GM12878 (cell line): ENCODE results near the gene TSHR.

Source experiments
- ATF3 ChIP-seq: IDR thresholded peaks from 2 replicates; pipeline ENCODE4 v1.6.1; 2011; ENCODE audit warnings: low read depth, mild to moderate bottlenecking, low read length, moderate library complexity, borderline replicate concordance; ENCODE audit errors: extremely low read depth
- CTCF ChIP-seq, 3 experiments: IDR thresholded peaks in 2 of 3; conservative IDR thresholded peaks in 1 of 3; 2 replicates each; pipeline ENCODE4 v1.5.1; 2011; ENCODE audit warnings: low read depth in 3 of 3, low read length in 3 of 3, mild to moderate bottlenecking in 3 of 3, control low read depth in 2 of 3, moderate library complexity in 2 of 3, inconsistent platforms in 1 of 3, mixed read lengths in 1 of 3; ENCODE audit not compliant: control insufficient read depth in 2 of 3, insufficient read depth in 1 of 3; ENCODE audit errors: extremely low read depth in 1 of 3
- EP300 ChIP-seq, 2 experiments: fragments of 150-350 bp in 1 of 2; IDR thresholded peaks; 2 replicates each; pipeline ENCODE4 v1.6.1; 2011 to 2012; ENCODE audit warnings: low read depth in 2 of 2, low read length in 2 of 2, borderline replicate concordance in 1 of 2, improper control_type of control experiment in 1 of 2, inconsistent platforms in 1 of 2; ENCODE audit not compliant: control insufficient read depth in 1 of 2
- ESRRA ChIP-seq: IDR thresholded peaks from 2 replicates; pipeline ENCODE4 v1.6.1; 2012; ENCODE audit warnings: mild to moderate bottlenecking, low read length, improper control_type of control experiment
- GABPA ChIP-seq: IDR thresholded peaks from 2 replicates; pipeline ENCODE4 v1.6.1; 2014; ENCODE audit warnings: antibody characterized with exemption, low read depth, mild to moderate bottlenecking, inconsistent platforms
- GATAD2B ChIP-seq: fragments of 450-650 bp; conservative IDR thresholded peaks from 2 replicates; pipeline ENCODE4 v1.6.1; 2017; ENCODE audit warnings: low read depth, mild to moderate bottlenecking, moderate library complexity
- IRF3 ChIP-seq: fragments of 450-650 bp; IDR thresholded peaks from 2 replicates; pipeline ENCODE4 v1.6.1; 2014; ENCODE audit warnings: mild to moderate bottlenecking
- MYB ChIP-seq: fragments of 150-350 bp; IDR thresholded peaks from 2 replicates; pipeline ENCODE4 v1.6.1; 2014; ENCODE audit warnings: mild to moderate bottlenecking, low read depth, low read length, borderline replicate concordance
- NRF1 ChIP-seq: conservative IDR thresholded peaks from 2 replicates; pipeline ENCODE4 v1.6.1; 2011; ENCODE audit warnings: mild to moderate bottlenecking, low read depth, low read length, improper control_type of control experiment
- POLR2A ChIP-seq: IDR thresholded peaks from 2 replicates; pipeline ENCODE4 v1.6.1; 2011; ENCODE audit warnings: low read depth, mild to moderate bottlenecking, low read length
- POLR2AphosphoS5 ChIP-seq: IDR thresholded peaks from 2 replicates; pipeline ENCODE4 v1.6.1; 2011; ENCODE audit warnings: mild to moderate bottlenecking, low read length, inconsistent platforms
- TAF1 ChIP-seq: IDR thresholded peaks from 2 replicates; pipeline ENCODE4 v1.6.1; 2011; ENCODE audit warnings: mild to moderate bottlenecking, low read depth, low read length, borderline replicate concordance
- ZBTB4 ChIP-seq: fragments of 450-650 bp; formaldehyde crosslinking; IDR thresholded peaks from 2 replicates; pipeline ENCODE4 v1.4.0; 2022; ENCODE audit warnings: mild to moderate bottlenecking, moderate library complexity
- TF ChIP-seq, protein P1 (sequence below): fragments of 450-650 bp; IDR thresholded peaks from 2 replicates; pipeline ENCODE4 v1.6.1; 2017; ENCODE audit warnings: mild to moderate bottlenecking

- no peak for TF ChIP-seq POLR2A
- TF ChIP-seq MYB, result no peak
- no peak for TF ChIP-seq CTCF (IDR thresholded peaks at IDR 0.05 in 2 of 3, conservative IDR thresholded peaks at IDR 0.05 in 1 of 3; ENCODE audit: control insufficient read depth in 2 of 3, extremely low read depth in 1 of 3, insufficient read depth in 1 of 3, low read depth in 3 of 3, low read length in 3 of 3)
- TF ChIP-seq EP300 (IDR thresholded peaks at IDR 0.05; ENCODE audit: borderline replicate concordance in 1 of 2, control insufficient read depth in 1 of 2, low read depth in 2 of 2, low read length in 2 of 2), result no peak
- no peak for TF ChIP-seq GABPA
- no peak for TF ChIP-seq GATAD2B
- TF ChIP-seq ATF3, result no peak
- no peak for TF ChIP-seq ESRRA
- TF ChIP-seq ZBTB4 (CRISPR knock-in tag), result no peak
- TF ChIP-seq, protein P1, sequence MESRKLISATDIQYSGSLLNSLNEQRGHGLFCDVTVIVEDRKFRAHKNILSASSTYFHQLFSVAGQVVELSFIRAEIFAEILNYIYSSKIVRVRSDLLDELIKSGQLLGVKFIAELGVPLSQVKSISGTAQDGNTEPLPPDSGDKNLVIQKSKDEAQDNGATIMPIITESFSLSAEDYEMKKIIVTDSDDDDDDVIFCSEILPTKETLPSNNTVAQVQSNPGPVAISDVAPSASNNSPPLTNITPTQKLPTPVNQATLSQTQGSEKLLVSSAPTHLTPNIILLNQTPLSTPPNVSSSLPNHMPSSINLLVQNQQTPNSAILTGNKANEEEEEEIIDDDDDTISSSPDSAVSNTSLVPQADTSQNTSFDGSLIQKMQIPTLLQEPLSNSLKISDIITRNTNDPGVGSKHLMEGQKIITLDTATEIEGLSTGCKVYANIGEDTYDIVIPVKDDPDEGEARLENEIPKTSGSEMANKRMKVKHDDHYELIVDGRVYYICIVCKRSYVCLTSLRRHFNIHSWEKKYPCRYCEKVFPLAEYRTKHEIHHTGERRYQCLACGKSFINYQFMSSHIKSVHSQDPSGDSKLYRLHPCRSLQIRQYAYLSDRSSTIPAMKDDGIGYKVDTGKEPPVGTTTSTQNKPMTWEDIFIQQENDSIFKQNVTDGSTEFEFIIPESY, result no peak
- TF ChIP-seq IRF3, result no peak
- TF ChIP-seq TAF1, result no peak
- TF ChIP-seq POLR2AphosphoS5, result no peak
- no peak for TF ChIP-seq NRF1
Observed at GRCh38 chr14:81055971-81056370, 100.5 kb downstream of the TSHR start.
